Parathyroid adenoma (tissue), 2 donors: Measurements from ENCODE around the gene ACBD6.

Experiments used
- H2AFZ ChIP-seq: fragments of 300-600 bp; sonication (generic); one replicate; pipeline ENCODE4 v1.7.0; 2017; ENCODE audit warnings: antibody characterized with exemption, mild to moderate bottlenecking
- H3K27ac ChIP-seq: fragments of 300-600 bp; sonication (generic); one replicate; pipeline ENCODE4 v1.7.0; 2017
- H3K27me3 ChIP-seq: fragments of 300-600 bp; sonication (generic); one replicate; pipeline ENCODE4 v1.7.0; 2017; ENCODE audit warnings: low read length; ENCODE audit not compliant: control insufficient read depth, insufficient read depth
- H3K36me3 ChIP-seq: fragments of 300-600 bp; sonication (generic); one replicate; pipeline ENCODE4 v1.7.0; 2017; ENCODE audit warnings: low read length; ENCODE audit not compliant: control insufficient read depth, insufficient read depth
- H3K4me1 ChIP-seq: fragments of 300-600 bp; sonication (generic); one replicate; pipeline ENCODE4 v1.7.0; 2017; ENCODE audit warnings: control low read depth
- H3K4me2 ChIP-seq: fragments of 300-600 bp; sonication (generic); one replicate; pipeline ENCODE4 v1.7.0; 2017; ENCODE audit warnings: low read length
- H3K4me3 ChIP-seq: fragments of 300-600 bp; sonication (generic); one replicate; pipeline ENCODE4 v1.7.0; 2017; ENCODE audit warnings: low read depth, low read length
- H3K79me2 ChIP-seq: fragments of 300-600 bp; sonication (generic); one replicate; pipeline ENCODE4 v1.7.0; 2017; ENCODE audit warnings: control low read depth
- H3K9ac ChIP-seq: fragments of 300-600 bp; sonication (generic); one replicate; pipeline ENCODE4 v1.7.0; 2017; ENCODE audit warnings: mild to moderate bottlenecking
- H3K9me3 ChIP-seq: fragments of 300-600 bp; sonication (generic); one replicate; pipeline ENCODE4 v1.7.0; 2017; ENCODE audit warnings: low read length; ENCODE audit not compliant: control insufficient read depth
- CTCF ChIP-seq: fragments of 300-600 bp; sonication (generic); IDR thresholded peaks from one replicate; pipeline ENCODE4 v1.7.0; 2017; ENCODE audit warnings: antibody characterized with exemption, mild to moderate bottlenecking
- donor health status: primary hyperparathyroidism.

ACBD6 gene

GRCh38 chr1:180259431-180260338 lies 242.7 kb downstream of the ACBD6 start:
- H2AFZ ChIP-seq = no peak overlapping the region
- no peaks in the 10 kb centered on the region for H3K36me3 ChIP-seq
- no peak overlapping the region for H3K4me2 ChIP-seq
- no peaks in the 10 kb centered on the region for H3K9me3 ChIP-seq
- TF ChIP-seq CTCF = no peak
- no peaks in the 10 kb centered on the region for H3K4me1 ChIP-seq
- no peaks in the 10 kb centered on the region for H3K79me2 ChIP-seq
- no peak overlapping the region for H3K9ac ChIP-seq
- no peak overlapping the region for H3K27ac ChIP-seq
- H3K4me3 ChIP-seq = no peak overlapping the region
- H3K27me3 ChIP-seq = no peaks in the 10 kb centered on the region

- Histone ChIP-seq H3K9ac (no peak overlapping the region), H2AFZ (no peak overlapping the region), H3K27ac (no peak overlapping the region), H3K36me3 (no peaks in the 10 kb centered on the region), H3K4me1 (no peaks in the 10 kb centered on the region), H3K27me3 (no peaks in the 10 kb centered on the region), H3K4me2 (no peak overlapping the region), H3K4me3 (no peak overlapping the region), H3K79me2 (no peaks in the 10 kb centered on the region), H3K9me3 (no peaks in the 10 kb centered on the region)
- TF ChIP-seq CTCF = no peak
These were observed 243.4 kb downstream of the ACBD6 start for GRCh38 chr1:180258935-180259334.

GRCh38 chr1:180258290-180258689 lies 244.1 kb downstream of the ACBD6 start:
- Histone ChIP-seq H3K27ac (no peak overlapping the region), H3K9me3 (no peaks in the 10 kb centered on the region)

DNA sequence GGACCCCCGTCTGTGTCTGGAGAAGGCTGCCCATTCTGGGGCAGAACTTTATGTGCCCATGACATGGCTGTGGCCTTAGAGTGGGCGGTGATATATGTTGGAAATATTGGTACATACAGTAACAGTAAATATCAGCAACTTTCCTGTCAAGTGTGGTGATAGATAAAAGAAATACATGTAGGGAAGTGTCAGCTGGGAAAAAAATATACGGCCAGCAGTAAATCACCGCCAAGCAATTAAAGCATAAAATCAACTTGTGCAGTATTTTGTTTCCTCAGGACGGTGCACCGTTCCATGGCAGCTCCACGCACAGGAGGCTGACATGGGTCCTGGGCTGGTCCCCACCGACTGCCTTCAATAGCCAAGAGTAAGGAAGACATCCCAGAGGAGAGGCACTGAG lies 244.9 kb downstream of the ACBD6 start:
- H3K27ac ChIP-seq = no peak overlapping the region
- H3K9me3 ChIP-seq = no peaks in the 10 kb centered on the region
- no peaks in the 10 kb centered on the region for H3K4me1 ChIP-seq
- no peak overlapping the region for H3K4me2 ChIP-seq
- H3K36me3 ChIP-seq = no peaks in the 10 kb centered on the region
- H3K9ac ChIP-seq = no peak overlapping the region
- no peak overlapping the region for H2AFZ ChIP-seq
- H3K4me3 ChIP-seq = no peak overlapping the region
- H3K79me2 ChIP-seq = no peaks in the 10 kb centered on the region
- H3K27me3 ChIP-seq = no peaks in the 10 kb centered on the region
- no peak for TF ChIP-seq CTCF

More at GRCh38 chr1:180258290-180258689, 244.1 kb downstream of the ACBD6 start:
- Histone ChIP-seq H3K4me2 (no peak overlapping the region), H2AFZ (no peak overlapping the region), H3K9ac (no peak overlapping the region), H3K4me3 (no peak overlapping the region), H3K36me3 (no peaks in the 10 kb centered on the region), H3K79me2 (no peaks in the 10 kb centered on the region), H3K27me3 (no peaks in the 10 kb centered on the region), H3K4me1 (no peaks in the 10 kb centered on the region)
- TF ChIP-seq CTCF = no peak

DNA sequence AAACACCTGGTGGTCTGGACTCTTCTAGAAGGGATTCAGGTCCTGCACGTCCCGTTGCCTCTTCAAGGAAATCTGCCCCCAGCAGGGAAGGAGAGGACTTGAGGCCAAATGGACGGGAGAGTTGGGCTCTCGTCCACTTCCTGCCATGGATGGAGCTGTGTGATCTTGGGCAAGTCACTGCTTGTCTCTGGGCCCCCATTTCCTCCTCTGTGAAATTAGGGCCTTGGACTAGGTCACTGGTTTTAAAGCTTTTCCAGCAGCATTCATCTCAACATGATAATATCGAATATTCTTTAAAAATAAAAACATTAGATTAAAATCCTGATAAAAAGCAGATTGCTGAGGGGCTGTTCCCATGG lies 245.4 kb downstream of the ACBD6 start:
- H2AFZ ChIP-seq = no peak overlapping the region
- H3K4me1 ChIP-seq = no peaks in the 10 kb centered on the region
- no peaks in the 10 kb centered on the region for H3K79me2 ChIP-seq
- no peaks in the 10 kb centered on the region for H3K36me3 ChIP-seq
- no peak overlapping the region for H3K4me3 ChIP-seq
- H3K4me2 ChIP-seq = no peak overlapping the region
- no peaks in the 10 kb centered on the region for H3K27me3 ChIP-seq
- H3K27ac ChIP-seq = no peak overlapping the region
- no peaks in the 10 kb centered on the region for H3K9me3 ChIP-seq
- no peak for TF ChIP-seq CTCF
- no peak overlapping the region for H3K9ac ChIP-seq
